ENCODE results near the gene ELOVL6.

- TF ChIP-seq POLR2AphosphoS5 (IDR thresholded peaks at IDR 0.05) (no peak), POLR2A (IDR thresholded peaks at IDR 0.05) (no peak), CTCF (IDR thresholded peaks at IDR 0.05) (no peak)
These were observed 79.1 kb downstream of the ELOVL6 start for GRCh38 chr4:110119337-110119736.
